Natural killer cell (primary cell): ENCODE measurements around the gene CAPN15. TPM values are rescaled to one million over a fixed set of nuclear protein-coding genes. Genes with fewer than 3 reads are reported as not detected.

ENCODE experiments used
- ATAC-seq, 3 donors: fragments of 150-1000 bp in 2 of 3; fragments of 200-7000 bp in 1 of 3; cut with Tn5 transposase; 1 replicate in 1 of 3; 2 replicates in 2 of 3; pipeline ENCODE4 v1.10.0; 2021; ENCODE audit warnings: mild to moderate bottlenecking in 2 of 3, moderate library complexity in 2 of 3
- DNase-seq, 2 donors: peaks; one replicate each; pipeline versions ENCODE4 v3.0.0 to v3.0.0-alpha.2; 2013 to 2021; ENCODE audit warnings: mixed read lengths in 1 of 2
- H3K27ac ChIP-seq: one replicate; pipeline ENCODE4 v1.5.1; 2013; ENCODE audit warnings: mild to moderate bottlenecking, low read length
- H3K27me3 ChIP-seq: one replicate; pipeline ENCODE4 v1.6.1; 2013; ENCODE audit warnings: low read length; ENCODE audit not compliant: control insufficient read depth, insufficient read depth
- H3K36me3 ChIP-seq: one replicate; pipeline ENCODE4 v1.6.1; 2013; ENCODE audit warnings: low read length; ENCODE audit not compliant: control insufficient read depth, insufficient read depth
- H3K4me1 ChIP-seq: one replicate; pipeline ENCODE4 v1.6.1; 2013; ENCODE audit warnings: low read length; ENCODE audit not compliant: control insufficient read depth, insufficient read depth
- H3K4me3 ChIP-seq: one replicate; pipeline ENCODE4 v1.5.1; 2013; ENCODE audit warnings: low read length
- H3K9me3 ChIP-seq: one replicate; pipeline ENCODE4 v1.6.1; 2013; ENCODE audit warnings: low read length; ENCODE audit not compliant: control insufficient read depth, insufficient read depth
- H3K27ac Mint-ChIP-seq, 2 donors: one replicate each; pipeline ENCODE4 v1.8.0; 2022; ENCODE audit warnings: mild to moderate bottlenecking in 2 of 2, mixed read lengths in 2 of 2, moderate library complexity in 1 of 2
- H3K27me3 Mint-ChIP-seq, 2 donors: one replicate each; pipeline ENCODE4 v1.8.0; 2022; ENCODE audit warnings: low read depth in 2 of 2, mixed read lengths in 2 of 2
- H3K36me3 Mint-ChIP-seq: one replicate; pipeline ENCODE4 v1.8.0; 2022; ENCODE audit warnings: mixed read lengths
- H3K4me1 Mint-ChIP-seq, 2 donors: one replicate each; pipeline ENCODE4 v1.8.0; 2022; ENCODE audit warnings: mixed read lengths in 2 of 2
- H3K4me3 Mint-ChIP-seq: one replicate; pipeline ENCODE4 v1.8.0; 2022; ENCODE audit warnings: mild to moderate bottlenecking, moderate library complexity, mixed read lengths
- H3K9me3 Mint-ChIP-seq, 2 donors: one replicate each; pipeline ENCODE4 v1.8.0; 2022; ENCODE audit warnings: mixed read lengths in 2 of 2
- CTCF ChIP-seq: fragments of 200-600 bp; IDR thresholded peaks from one replicate; pipeline ENCODE4 v1.8.0; 2022; ENCODE audit warnings: antibody characterized with exemption
- WGBS: methylation state at CpG from one replicate; pipeline ENCODE4 v1.1.7; 2013; ENCODE audit warnings: missing lambda C conversion rate; ENCODE audit not compliant: insufficient coverage; 5-methylcytosine and 5-hydroxymethylcytosine counted together
- intact Hi-C: fragments of 100-400 bp; cut with micrococcal nuclease; formaldehyde crosslinking; loops from one replicate; pipeline ENCODE4 v1.14.2; 2022
- total RNA-seq, 4 donors: library from RNA; stranded (reverse); fragments of 120-200 nt in 1 of 4; gene quantifications; one replicate each; pipeline versions ENCODE4 v1.2.3 to v1.2.4, GENCODE V29; 2013 to 2022

The CAPN15 gene
- total RNA-seq, 3 donors from 2014 or later (not counting 1 experiment from before 2014, with no cell fraction given): 151 to 275 (median 186) TPM

GRCh38 chr16:500709-501108, 26.8 kb upstream of the CAPN15 start:
- Histone ChIP-seq H3K36me3 (no peaks in the 10 kb centered on the region), H3K4me3 (no peak overlapping the region), H3K4me1 (peaks cover 3% of the 10 kb centered on the region), H3K27ac (no peak overlapping the region), H3K27me3 (no peaks in the 10 kb centered on the region), H3K9me3 (no peaks in the 10 kb centered on the region)
- Mint-ChIP-seq H3K27ac (no peak overlapping the region), H3K36me3 (no peaks in the 10 kb centered on the region), H3K27me3 (no peaks in the 10 kb centered on the region), H3K4me1 (peaks cover 0 to 9% of the 10 kb centered on the region in 2 donors), H3K4me3 (no peak overlapping the region), H3K9me3 (no peaks in the 10 kb centered on the region)
- no peak for ATAC-seq
- intact Hi-C loops: no loop called here
- 92% methylated on average over 12 of the region's 12 CpGs for WGBS
- TF ChIP-seq CTCF: no peak
- DNase-seq: no peak

DNA sequence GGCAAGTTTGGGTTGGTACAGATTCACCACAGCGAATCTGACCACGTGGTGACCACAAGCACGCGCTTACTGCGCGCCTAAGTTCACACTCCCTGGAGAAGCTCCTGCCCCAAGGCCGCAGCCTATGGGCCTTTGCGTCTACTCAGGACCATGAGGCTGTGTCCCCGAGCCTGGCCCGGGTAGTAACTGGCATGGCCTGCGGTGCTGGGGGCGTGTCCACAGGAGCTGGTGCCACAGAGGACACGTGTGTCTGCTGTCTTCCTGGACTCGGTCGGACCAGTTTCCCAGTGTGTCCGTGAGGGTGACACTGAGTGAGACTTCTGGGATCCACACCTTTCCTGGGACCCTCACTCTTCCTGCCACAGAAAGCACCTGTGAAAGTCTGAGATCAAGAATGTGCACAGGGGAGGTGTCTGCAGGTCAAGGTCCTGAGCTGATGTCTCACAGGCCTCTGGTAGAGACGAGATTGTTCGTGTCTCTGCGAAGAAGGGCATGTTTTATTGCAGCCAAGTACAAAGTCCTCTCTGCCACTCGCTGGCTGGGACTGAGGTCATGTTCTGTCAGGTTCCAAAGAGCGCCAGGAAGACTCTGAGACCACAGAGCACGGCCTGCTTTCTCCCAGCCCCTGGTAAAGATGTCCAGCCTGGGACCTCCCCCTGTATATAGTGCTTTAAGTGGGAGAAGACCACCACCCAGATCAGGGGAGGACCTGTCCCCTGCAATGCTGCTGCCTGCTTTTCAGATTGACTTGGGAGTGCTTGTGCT, 25.2 kb upstream of the CAPN15 start:
- Histone ChIP-seq H3K9me3 (no peaks in the 10 kb centered on the region), H3K27ac (no peak overlapping the region), H3K4me1 (peaks cover 3% of the 10 kb centered on the region), H3K4me3 (no peak overlapping the region), H3K36me3 (no peaks in the 10 kb centered on the region), H3K27me3 (no peaks in the 10 kb centered on the region)
- H3K36me3 Mint-ChIP-seq: no peaks in the 10 kb centered on the region
- intact Hi-C loops: no loop called here
- TF ChIP-seq CTCF: no peak
- H3K4me3 Mint-ChIP-seq: no peak overlapping the region
- H3K27me3 Mint-ChIP-seq: no peaks in the 10 kb centered on the region
- ATAC-seq: peak in 1 of 3 donors; percentile 49
- DNase-seq: no peak
- 77% methylated on average over 22 of the region's 22 CpGs for WGBS
- H3K9me3 Mint-ChIP-seq: no peaks in the 10 kb centered on the region
- H3K4me1 Mint-ChIP-seq: peaks cover 0 to 9% of the 10 kb centered on the region in 2 donors
- no peak overlapping the region for H3K27ac Mint-ChIP-seq

DNA sequence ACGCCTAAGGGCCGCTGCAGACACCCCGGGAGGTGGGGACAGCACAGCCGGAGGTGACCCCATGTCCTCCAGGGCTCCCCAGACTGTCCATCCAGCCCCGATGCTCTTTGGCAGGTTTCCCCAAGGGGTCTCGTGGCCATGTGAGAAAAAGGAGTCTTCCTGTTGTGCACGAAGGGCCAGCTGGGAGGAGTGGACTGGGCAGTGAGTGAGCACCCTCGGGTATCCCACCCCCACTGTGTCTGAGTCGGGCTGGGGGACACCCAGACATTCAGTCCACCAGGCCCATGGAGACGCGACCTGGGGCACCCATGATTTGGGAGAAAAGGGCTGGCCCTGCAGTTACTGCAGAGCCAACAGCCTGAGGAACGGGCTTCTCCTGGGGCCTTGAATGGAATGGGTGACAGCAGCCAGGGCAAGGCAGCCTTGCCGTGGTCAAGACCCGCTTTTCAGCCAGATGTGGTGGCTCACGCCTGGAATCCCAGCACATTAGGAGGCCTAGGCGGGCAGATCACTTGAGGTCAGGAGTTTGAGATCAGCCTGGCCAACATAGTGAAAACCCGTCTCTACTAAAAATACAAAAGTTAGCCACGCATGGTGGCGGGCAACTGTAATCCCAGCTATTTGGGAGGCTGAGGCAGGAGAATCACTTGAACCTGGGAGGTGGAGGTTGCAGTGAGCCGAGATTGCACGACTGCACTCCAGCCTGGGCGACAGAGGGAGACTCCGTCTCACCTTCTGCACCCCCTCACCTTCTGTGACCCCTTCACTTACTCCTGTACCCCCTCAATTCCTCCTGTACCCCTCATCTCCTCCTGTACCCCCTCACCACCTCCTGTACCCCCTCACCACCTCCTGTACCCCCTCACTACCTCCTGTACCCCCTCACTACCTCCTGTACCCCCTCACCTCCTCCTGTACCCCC, 24.1 kb upstream of the CAPN15 start:
- Mint-ChIP-seq H3K4me1 (peaks cover 0 to 9% of the 10 kb centered on the region in 2 donors), H3K9me3 (no peaks in the 10 kb centered on the region), H3K4me3 (no peak overlapping the region), H3K36me3 (no peaks in the 10 kb centered on the region), H3K27ac (no peak overlapping the region), H3K27me3 (no peaks in the 10 kb centered on the region)
- no peak for ATAC-seq
- Histone ChIP-seq H3K27me3 (no peaks in the 10 kb centered on the region), H3K36me3 (no peaks in the 10 kb centered on the region), H3K4me1 (peaks cover 3% of the 10 kb centered on the region), H3K4me3 (no peak overlapping the region), H3K27ac (no peak overlapping the region), H3K9me3 (no peaks in the 10 kb centered on the region)
- intact Hi-C loops: no loop called here
- no peak for TF ChIP-seq CTCF
- no peak for DNase-seq
- 94% methylated on average over 23 of the region's 23 CpGs for WGBS
